CMK (cell line): Measurements from ENCODE around the gene ULK4.
"Not testable (repeated sequence)": the region's sequence is repeated elsewhere in the genome, so short reads cannot be mapped to it uniquely, and the experiment has no call there.

Experiments used
- DNase-seq: peaks from one replicate; pipeline ENCODE4 v3.0.0-alpha.2; 2010; ENCODE audit warnings: low read depth

Gene ULK4

DNA sequence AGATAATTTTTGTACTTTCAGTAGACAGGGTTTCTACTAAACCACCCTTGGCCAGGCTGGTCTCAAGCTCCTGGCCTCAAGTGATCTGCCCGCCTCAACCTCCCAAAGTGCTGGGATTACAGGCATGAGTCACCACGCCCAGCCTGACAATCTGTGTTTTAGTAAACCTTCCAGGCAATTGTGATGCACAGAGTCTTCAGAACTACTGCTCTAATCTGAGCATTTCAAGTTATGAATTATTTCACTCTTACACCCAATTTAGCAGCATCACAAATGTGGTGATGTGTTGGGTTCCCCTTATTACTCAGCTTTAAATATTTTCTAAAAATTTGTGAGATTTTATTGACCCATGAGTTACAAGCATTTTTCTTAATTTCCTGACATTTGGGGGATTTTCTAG, 94.4 kb downstream of the ULK4 start:
- DNase-seq: no peak

DNA sequence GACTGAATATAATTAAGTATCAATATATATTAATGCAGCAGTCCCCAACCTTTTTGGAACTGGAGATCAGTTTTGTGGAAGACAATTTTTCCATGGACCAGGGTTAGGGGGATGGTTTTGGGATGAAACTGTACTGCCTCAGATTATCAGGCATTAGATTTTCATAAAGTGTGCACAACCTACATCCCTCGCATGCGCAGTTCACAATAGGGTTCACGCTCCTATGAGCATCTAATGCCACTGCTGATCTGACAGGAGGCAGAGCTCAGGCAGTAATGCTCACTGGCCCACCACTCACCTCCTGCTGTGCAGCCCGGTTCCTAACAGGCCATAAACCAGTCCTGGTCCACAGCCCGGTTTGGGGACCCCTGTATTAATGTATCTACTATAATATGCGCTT, 95.6 kb downstream of the ULK4 start:
- no peak for DNase-seq

DNA sequence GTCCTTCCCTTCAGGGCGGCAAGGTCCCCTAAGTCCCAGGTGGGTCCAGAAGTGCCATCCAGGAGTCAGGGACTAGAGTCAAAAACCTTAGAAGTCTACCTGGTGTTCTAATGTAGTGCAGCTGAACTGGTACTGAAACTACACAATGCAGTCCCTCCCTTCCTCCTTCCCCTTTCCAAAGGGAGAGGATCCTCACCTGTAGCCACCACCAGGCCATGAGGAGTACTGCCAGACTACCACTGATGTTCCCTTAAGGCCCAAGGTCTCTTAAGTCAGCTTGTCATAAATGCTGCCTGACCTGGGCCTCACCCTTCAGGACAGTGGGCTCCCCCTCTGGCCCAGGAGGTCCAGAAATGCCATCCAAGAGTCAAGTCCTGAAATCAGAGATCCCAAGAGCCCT, 98.9 kb downstream of the ULK4 start:
- no peak for DNase-seq

DNA sequence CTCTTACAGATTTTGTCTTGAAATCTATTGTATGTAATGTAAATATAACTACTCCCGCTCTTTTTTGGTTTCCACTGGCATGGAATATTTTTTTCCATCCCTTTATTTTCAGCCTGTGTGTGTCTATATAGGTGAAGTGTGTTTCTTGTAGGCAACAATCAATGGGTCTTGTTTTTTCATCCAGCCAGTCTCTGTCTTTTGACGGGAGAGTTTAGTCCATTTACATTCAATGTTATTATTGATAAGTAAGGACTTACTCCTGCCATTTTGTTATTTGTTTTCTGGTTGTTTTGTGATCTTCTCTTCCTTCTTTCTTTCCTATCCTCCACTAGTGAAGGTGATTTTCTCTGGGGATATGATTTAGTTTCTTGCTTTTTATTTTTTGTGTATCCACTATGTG, 101.4 kb downstream of the ULK4 start:
- DNase-seq: not testable (repeated sequence)

DNA sequence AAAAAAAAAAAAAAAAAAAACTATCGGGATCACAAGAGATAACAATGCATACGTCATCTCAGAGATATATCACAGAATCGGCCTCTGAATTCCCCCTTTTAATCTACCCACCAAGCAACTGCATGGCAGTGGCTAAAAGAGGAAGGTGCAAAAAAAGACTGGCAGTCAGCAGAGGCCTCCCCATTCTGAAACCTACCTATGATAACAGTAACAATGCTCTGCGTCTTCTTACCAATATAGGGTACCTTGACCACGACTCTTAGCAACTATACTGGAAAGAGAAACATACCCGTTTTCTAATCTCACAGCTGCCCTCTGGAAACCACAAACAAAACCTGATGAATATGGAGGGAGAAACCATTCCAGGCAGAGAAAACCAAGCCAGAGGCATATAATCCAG, 106.9 kb downstream of the ULK4 start:
- no peak for DNase-seq

DNA sequence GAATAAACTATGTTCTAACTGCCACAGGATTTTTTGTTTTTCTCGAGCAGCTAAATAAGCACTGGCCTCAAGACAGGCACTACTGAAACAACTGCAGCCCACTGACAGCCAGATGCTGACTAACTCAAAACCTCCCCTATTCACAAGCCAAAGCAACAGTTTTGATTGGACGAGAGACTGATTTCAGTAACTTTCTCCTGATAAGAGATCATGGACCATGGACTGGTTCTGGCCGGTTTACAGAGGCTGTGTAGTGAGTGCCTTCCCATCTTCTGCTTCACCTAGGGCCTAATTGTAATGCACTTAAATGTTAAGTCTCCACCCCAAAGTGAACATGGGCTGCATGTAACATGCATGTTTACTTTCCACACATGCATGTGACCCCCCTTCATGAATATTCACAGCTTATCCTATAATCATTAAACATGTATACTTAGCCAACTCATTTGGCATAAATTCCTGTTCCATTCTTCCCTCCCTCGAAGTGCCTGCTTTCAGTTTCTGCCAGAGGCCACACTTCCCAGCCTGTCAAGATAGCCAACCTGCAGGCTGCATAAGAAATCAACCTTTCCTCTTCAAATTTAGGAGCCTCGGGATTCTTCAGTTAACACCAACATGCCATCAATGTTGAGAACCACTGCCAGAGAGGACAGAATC, 108.2 kb downstream of the ULK4 start:
- DNase-seq: no peak

DNA sequence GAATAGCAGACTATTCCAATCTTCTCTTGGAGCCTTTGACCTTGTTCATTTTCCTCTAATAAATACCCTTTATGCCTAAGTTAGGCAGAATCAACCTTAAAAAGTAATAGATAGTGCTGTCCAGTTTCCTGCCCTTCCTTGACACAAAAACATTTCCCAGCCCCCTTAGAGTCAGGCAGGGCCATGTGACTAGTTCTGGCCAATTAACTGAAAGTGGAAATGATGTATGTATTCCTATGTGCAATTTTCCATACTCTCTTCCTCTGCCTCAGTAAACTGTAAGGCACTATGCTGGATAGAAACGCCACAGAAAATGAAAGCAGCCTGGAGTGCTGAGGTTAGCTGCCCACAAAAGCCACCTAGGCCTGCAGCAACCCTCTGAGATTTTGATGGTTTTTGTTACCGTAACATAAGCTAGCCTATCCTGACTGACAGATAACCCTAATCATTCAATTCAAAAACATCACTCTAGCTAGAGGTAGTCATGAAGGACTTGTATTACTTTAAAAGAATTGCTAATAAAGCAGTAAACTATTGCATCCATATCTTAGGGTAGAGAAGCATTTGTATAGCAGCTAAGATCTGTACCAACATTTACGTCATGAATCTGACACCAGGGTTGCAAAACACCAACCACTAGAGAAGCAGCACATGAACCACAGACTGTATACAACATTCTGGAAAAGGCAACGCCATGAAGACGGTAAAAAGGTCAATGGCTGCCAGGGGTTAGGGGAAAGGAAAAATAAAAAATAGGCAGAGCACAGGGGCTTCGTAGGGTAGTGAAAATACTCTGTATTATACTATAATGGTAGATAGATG, 112.9 kb downstream of the ULK4 start:
- DNase-seq: no peak

DNA sequence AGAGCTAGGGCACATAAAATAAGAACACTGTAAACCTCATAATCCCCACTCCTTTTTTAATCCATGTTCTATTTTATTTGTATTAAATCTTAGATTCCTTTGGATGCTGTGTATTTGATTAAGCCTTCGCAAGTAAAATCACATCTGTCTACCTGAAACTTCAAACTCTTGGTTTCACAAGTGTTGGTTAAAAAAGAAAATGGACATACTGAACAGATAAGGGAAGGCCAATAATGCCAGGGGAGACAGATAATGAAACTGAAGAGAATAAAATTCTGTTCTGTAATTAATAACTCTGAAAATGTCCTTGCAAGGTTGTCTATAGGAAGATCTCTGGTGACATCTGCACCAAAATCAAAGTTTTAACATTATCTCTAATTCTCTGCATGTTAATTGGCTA, 114.2 kb downstream of the ULK4 start:
- DNase-seq: no peak

DNA sequence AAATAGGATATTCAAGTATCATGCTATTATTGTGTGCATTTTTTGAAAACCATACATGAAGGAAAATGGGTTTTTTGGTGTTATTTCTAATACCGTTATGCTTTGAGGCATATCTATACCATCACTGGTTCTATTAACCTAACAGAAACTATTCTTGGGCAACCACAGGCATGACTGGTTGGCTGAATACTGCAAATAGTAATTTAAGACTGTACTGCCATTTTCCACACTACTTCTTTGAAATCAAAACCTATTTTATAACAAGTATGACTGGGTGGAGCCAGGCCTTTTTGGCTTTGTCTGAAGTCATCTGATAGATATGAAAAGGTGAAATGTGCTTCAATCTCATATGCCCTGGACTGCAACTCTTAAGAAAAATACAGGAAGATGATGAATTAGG, 115.1 kb downstream of the ULK4 start:
- DNase-seq: no peak

DNA sequence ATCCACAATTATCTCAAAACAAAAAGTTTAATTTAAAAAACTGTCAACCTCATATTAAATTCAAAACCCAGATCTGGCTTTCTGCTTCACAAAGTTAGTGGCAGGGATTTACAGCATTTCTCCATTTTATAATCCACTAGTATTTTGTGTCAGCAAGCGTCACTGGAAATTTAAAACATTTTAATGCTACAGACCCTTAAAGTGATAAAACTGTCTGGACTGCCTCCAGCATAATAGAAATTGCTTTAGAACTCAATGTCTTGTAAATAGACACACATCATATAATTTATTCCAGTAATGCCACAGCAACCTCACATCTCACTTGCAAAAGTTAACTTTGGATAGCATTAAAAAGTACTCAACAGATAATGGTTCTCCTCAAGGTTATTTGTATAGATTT, 116.1 kb downstream of the ULK4 start:
- no peak for DNase-seq

DNA sequence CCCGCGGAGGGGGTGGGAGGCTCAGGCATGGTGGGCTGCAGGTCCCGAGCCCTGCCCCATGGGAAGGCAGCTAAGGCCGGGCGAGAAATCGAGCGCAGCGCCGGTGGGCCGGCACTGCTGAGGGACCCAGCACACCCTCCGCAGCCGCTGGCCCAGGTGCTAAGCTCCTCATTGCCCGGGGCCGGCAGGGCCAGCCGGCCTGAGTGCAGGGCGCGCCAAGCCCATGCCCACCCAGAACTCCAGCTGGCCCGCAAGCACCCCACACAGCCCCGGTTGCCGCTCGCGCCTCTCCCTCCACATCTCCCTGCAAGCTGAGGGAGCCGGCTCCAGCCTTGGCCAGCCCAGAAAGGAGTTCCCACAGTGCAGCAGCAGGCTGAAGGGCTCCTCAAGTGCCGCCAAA, 117.6 kb downstream of the ULK4 start:
- DNase-seq: not testable (repeated sequence)

DNA sequence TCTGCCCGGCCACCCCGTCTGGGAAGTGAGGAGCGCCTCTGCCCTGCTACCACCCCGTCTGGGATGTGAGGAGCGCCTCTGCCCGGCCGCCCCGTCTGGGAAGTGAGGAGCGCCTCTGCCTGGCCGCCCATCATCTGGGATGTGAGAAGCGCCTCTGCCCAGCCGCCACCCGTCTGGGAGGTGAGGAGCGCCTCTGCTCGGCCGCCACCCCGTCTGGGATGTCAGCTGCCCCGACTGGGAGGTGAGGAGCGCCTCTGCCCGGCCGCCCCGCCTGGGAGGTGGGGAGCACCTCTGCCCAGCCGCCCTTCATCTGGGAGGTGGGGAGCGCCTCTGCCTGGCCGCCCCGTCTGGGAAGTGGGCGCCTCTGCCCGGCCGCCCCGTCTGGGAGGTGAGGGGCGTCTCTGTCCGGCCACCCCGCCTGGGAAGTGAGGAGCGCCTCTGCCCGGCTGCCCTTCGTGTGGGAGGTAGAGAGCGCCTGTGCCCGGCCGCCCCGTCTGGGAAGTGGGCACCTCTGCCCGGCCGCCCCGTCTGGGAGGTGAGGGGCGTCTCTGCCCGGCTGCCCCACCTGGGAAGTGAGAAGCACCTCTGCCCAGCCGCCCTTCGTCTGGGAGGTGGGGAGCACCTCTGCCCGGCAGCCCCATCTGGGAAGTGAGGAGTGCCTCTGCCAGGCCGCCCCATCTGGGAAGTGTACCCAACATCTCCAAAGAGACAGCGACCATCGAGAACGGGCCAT, 120.8 kb downstream of the ULK4 start:
- DNase-seq: not testable (repeated sequence)

DNA sequence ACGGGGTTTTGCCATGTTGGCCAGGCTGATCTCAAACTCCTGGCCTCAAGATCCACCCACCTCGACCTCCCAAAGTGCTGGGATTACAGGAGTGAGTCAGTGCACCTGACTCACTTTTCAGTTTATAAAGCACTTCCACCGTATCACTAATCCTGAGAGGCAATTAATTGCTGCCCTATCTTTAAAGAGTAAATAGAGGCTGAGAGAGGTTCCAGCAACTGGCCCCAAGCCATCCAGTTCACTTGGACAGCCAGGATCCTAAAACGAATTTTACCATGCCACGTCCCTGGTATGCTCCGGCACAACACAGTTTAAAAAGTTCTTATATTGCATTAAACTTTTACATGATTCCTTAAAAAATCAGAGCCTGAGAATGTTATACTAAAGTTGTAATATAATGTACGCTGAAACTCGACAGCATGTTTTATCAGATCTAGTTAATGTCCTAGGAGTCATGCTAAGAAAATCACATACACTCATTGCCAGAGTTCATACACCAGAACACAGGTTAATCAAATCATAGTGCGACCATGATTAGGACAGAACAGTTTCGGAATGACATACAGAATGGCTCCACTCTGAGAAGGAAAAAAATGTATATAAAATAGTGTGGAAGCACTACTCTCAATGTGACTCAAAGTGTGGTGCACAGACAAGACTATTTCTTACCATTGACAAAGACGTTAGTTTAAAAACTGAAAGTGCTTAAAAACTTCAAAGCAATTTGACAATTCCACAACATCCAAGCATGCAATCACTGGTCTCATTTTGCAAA, 125.4 kb downstream of the ULK4 start:
- DNase-seq: no peak

DNA sequence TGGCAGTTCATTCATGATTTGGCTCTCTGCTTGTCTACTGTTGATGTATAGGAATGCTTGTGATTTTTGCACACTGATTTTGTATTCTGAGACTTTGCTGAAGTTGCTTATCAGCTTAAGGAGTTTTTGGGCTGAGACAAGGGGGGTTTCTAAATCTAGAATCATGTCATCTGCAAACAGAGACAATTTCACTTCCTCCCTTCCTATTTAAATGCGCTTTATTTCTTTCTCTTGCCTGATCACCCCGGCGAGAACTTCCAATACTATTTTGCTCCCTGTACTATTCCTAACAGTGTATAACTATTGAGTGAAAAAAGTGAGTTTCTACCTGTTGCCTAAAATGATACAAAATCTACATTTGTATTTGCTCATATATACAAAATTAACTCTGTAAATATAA, 128.3 kb downstream of the ULK4 start:
- DNase-seq: no peak

DNA sequence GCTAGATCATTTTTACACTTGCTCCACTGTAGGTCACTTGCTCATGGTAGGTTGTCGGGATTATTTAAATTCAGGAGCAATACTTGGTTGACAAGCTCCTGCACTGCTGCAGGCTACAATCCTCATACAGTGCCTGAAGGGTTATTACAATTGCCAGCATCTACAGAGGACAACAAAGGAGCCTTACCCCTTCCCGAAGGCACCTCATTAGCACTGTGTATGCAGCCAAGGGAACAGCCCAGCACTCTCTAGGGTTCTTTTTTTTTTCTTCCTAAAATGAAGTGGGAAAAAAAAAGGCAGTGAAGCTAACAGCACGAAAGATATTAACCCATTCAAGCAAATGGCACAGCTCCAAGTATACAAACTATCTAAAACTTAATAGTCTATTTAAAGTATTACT, 142.7 kb downstream of the ULK4 start:
- no peak for DNase-seq

DNA sequence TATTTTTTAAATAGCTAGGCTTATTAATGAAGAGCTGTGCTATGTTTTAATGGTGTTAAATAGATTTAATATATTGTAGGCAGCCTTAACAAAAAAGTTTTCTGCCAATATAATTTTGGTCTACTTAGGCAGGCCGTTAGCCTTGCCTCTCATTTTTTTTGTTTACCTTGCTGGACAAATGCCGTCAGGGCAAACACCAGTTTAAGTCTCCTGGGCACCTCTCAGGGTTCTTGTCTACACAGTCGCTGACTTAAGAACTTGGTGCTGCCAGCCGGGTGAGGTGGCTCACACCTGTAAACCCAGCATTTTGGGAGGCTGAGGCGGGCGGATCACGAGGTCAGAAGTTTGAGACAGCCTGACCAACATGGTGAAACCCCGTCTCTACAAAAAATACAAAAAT, 153.3 kb downstream of the ULK4 start:
- DNase-seq: no peak

DNA sequence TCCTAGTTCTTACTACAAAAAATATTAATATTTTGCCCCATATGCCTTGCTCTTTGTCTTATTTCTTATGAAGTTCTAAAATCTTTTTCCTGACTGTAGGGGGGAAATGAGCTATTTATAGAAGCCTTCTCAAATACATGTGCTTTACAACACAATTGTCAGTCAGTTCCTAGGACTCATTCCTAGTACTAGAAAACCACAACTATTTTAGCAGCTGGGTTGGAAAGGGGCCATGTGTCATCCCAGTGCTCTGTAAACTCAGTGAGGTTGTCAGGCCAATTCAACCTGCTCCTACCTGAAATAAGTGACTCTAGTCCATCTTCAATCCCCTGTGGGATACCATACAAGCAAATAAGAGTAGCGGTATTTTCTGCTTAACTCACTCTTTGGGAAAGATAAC, 153.8 kb downstream of the ULK4 start:
- no peak for DNase-seq

DNA sequence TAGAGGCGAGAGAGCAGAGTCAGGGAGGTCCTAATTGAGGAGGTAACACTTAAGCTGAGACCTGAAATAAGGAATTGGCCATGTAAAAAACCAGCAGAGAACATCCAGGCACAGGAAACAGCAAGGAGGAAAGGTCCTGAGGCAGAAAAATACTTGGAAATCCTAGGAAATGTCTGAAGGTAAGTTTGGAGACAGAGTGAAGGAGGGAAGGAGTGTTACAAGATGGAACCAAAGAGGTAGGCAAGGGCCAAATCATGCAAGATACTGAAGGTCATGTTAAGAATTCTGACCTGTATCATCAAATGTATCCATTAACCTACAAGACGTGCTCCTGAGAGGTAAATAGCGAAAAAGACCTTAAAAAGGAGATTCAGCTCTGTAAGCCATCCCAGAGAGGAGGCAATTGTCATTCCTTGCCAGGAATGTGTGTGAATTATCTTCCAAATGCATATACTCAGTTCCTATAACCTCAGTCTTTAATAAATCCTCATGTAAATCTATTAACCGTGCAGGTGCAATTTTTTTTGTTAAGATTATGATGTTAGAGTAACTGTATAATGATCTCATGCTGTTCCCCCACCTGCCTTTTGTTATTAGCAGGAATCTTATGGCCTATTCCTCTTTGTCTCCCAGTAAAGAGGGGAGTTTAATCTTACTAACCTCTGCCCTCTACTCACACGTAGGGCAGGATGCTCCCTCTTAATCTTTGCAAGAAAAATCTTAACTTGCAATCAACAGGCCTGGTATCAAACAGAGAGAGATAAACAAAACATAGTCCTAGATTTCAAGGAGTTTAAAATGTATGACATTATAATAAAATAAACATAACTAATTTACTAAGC, 166.9 kb downstream of the ULK4 start:
- no peak for DNase-seq

DNA sequence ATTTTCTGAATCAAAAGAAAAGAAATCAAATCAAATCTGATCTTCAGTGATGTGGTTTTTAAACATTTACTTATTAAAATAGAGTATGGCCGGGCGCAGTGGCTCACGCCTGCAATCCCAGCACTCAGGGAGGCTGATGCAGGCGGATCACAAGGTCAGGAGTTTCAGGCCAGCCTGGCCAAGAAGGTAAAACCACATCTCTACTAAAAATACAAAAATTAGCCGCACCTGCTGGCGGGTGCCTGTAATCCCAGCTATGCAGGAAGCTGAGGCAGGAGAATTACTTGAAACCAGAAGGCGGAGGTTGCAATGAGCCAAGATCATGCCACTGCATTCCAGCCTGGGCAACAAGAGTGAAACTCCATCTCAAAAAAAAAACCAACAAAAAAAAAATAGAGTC, 169.1 kb downstream of the ULK4 start:
- DNase-seq: no peak

DNA sequence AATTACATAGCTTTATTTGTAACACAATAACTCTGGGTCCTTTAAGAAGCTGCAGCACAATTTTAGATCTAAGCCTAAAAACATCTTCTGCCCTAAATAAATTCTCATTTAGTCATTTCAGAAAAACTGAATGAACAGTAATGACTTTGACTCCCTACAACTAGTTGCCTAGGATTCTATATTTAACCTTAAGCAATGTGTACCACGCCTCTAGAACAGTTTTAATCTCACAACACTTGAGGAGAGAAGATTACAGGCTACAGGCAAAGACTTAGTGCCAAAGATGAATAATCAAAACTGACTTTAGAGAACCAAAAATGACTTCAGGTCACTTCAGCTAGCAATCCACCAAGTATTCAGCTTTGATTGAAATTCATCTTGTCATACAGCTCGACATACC, 192.8 kb downstream of the ULK4 start:
- DNase-seq: no peak

DNA sequence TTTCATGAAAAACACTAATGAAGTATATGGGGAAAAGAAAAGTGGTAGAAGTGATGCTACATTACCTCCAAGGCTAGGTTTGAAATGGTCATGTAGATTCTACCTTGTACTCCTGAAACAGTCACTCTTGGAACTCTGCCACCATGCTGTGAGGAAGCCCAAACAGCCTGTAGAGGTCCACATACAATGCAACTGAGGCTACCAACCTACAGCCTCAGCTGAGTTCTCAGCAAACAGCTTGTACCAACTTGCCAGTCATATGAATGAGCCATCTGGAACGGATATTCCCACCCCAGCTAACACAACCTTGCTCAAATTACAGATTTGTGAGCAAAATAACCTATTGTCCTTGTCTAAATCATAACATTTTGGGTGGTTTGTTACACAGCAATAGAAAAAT, 193.5 kb downstream of the ULK4 start:
- no peak for DNase-seq
